ENCODE results near the gene DTWD2.
"Not testable (repeated sequence)": the region's sequence is repeated elsewhere in the genome, so short reads cannot be mapped to it uniquely, and the experiment has no call there.

DNA sequence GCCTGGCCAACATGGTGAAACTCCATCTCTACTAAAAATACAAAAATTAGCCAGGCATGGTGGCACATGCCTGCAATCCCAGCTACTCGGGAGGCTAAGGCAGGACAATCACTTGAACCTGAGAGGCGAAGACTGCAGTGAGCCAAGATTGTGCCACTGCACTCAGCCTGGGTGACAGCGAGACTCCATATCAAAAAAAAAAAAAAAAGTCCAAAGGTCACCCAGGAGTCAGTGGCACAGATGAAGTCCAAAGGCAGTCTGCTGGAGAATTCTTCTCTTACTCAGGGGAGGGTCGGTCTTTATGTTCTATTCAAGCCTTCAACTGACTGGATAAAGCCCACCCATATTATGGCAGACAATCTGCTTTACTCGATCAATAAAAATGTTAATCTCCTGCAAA is 80.8 kb downstream of the DTWD2 start:
- TF ChIP-seq BHLHE40 (IDR thresholded peaks at IDR 0.05; ENCODE audit: borderline replicate concordance); SP1 (IDR thresholded peaks at IDR 0.05); CTBP1 (IDR thresholded peaks at IDR 0.05; ENCODE audit: borderline replicate concordance); ZNF384 (IDR thresholded peaks at IDR 0.05); SUZ12 (IDR thresholded peaks at IDR 0.05); FOXA1 (IDR thresholded peaks at IDR 0.05): not testable (repeated sequence)

Data from HEK293T (cell line).